Stimulated activated CD4-positive, alpha-beta T cell treated with anti-CD3 and anti-CD28 coated beads, TNF-alpha, amount 100 ng/mL, for 24 hours (primary cell): ENCODE data around the gene SMCP.

Experiments used
- DNase-seq, 3 experiments: peaks; one replicate each; pipeline ENCODE4 v3.0.0-alpha.2; 2020; ENCODE audit warnings: low read depth in 3 of 3

Gene SMCP

GRCh38 chr1:152878042-152878441 is at the start of gene SMCP:
TSS of gene SMCP (plus strand) at chr1:152878322. CDS start at chr1:152884423, 6,101 bp downstream.
- peak in 1 of 3 experiments; percentile 17 for DNase-seq

DNA sequence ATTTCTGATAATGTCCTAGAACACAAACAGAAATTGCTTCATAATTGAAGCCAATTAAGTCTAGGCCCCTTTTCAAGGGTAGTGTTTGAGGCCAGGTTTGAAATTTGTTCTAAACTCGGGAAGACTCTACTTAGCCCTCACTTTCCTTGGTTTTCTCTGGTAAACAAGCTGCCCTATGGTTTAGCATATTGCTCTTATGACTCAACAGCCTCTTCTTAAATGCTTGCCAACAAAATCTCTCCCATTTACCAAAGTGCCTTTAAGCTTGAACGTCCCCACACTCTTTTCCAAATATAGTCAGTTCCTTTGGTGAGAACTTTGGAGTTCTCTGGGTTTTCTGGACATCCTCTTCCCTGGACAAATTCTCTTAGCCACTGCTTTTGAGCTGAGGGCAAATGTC is 41.3 kb upstream of the SMCP start:
- DNase-seq: no peak

DNA sequence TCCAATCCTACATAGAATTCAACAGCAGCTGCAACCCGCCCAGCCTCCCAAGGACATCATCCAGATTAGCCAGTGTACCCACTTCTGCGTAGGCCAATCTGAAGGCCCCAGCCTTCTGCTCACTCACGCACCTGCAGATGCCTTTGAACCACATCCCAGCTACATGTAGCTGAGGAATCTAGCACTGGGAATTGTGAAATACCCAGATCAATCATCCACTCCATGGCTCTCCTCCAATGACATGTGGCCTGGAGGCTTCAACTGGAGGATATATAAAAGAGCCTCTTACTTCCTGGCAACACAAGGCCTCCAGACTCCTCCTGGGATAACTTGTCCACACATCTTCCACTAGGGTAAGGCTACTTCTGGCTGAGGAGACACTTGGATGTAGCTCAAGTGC is 35.6 kb upstream of the SMCP start, which contains the start of gene LCE6A:
TSS of gene LCE6A (plus strand) at position 301 of the 400 bp plus-strand sequence. CDS start 665 bp downstream, outside the sequence.
- DNase-seq: no peak

DNA sequence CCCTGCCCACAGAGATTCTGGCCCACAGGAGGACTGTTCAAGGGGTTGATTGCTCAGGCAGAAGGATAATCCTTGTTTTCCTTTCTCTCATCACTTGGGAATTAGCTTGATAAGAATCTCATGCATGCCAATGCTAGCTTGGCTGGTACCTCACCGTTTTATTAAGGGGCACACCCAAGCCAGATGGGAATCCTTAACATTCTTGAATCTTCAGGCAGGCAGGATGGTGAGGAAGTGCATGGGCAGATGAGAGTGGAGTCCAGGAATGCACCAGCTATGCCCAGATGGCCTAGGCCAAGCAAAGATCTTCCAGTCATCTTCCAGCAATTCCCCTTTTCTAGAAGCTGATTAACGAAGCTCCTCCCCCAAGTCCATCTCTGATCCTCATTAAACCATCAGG is 22.5 kb upstream of the SMCP start:
- DNase-seq: no peak

GRCh38 chr1:152858062-152858461 is 20.1 kb upstream of the SMCP start:
- DNase-seq: no peak

- DNase-seq: no peak
Measured at GRCh38 chr1:152859696-152860095, 18.4 kb upstream of the SMCP start, which contains the start of gene LCE7A. TSS of gene LCE7A (plus strand) at chr1:152859996. CDS start at chr1:152860698, 702 bp downstream.

GRCh38 chr1:152860129-152860528 is 18.0 kb upstream of the SMCP start:
- no peak for DNase-seq

DNA sequence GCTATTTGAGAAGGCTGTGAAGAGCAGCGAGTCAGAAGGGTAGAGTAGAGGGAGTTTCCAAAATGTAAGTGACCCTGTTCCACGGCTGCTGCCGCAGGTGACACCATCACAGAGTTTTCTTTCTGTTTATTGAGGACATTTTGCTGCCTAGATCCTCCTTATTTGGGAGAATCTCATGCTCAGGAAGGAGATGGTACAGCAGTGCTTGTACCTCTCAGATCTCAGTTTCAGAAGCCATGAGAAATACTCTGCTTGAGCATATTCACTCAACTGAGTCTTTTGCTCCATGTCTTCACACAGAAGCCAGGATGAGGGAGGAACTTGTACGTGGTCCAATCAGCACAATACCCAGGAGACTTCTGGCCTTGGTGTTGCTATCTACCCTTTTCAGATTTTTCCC is 16.7 kb upstream of the SMCP start:
- no peak for DNase-seq

GRCh38 chr1:152864443-152864842 is 13.7 kb upstream of the SMCP start:
- no peak for DNase-seq

- no peak for DNase-seq
Measured at GRCh38 chr1:152866321-152866720, 11.8 kb upstream of the SMCP start.

GRCh38 chr1:152869808-152870419 is 8.2 kb upstream of the SMCP start:
- peak; percentile 30 to 47 (median 31) for DNase-seq

- DNase-seq: no peak
Measured at GRCh38 chr1:152870831-152871730, 7.0 kb upstream of the SMCP start.

- no peak for DNase-seq
Measured at GRCh38 chr1:152871731-152872126, 6.4 kb upstream of the SMCP start.

- DNase-seq: no peak
Measured at GRCh38 chr1:152873495-152873894, 4.6 kb upstream of the SMCP start.

DNA sequence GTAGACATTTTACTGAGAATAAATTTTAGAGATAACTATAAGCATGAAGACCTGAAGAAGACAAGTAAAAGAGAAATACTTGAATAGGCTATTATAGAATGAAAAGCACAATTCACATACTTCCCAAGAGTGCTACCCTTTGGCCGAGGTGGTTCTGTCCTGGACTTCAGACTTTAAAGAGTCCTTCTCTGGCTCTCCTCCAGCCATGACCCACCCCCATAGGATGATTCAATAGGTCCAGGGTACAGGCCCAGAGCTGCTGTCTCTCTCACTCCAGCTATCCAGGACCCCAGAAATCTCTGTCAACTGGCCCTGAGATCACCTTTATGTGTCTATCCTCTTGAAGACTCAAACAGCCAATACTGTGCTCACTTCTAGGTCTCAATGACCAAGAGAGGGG is 1.3 kb upstream of the SMCP start:
- DNase-seq: no peak

DNA sequence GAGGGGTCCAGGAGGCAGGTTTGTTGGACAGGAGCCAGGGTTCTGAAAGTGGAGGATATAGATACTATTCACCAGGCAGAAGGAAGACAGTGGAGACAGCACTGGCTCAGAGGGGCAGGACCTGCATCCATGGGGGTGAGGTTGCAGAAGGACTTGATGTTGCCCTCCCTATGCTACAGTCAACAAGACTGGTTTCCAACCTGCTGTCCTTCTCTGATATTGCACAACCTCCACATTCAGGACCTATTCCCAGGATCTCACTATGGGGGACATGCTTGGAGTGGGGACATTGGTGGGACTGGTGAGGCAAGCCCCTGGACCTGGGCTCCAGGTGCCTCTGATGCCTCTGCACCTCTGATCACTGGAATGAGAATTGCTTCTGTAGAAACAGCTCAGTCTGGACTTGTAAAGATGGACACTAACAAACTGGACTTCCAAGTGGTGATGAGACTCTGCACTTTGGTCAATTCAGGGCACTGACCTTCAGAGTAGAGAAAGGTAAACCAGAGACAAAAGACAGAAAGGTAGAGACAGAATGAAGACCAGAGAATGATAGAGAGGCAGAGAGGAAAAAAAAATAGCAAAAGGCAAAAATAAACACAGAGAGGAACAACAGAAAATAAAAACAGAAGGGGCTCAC is 1.6 kb downstream of the SMCP start:
- DNase-seq: no peak

- DNase-seq: no peak
Measured at GRCh38 chr1:152880316-152880715, 2.2 kb downstream of the SMCP start.

GRCh38 chr1:152880907-152881306 is 2.8 kb downstream of the SMCP start:
- no peak for DNase-seq

DNA sequence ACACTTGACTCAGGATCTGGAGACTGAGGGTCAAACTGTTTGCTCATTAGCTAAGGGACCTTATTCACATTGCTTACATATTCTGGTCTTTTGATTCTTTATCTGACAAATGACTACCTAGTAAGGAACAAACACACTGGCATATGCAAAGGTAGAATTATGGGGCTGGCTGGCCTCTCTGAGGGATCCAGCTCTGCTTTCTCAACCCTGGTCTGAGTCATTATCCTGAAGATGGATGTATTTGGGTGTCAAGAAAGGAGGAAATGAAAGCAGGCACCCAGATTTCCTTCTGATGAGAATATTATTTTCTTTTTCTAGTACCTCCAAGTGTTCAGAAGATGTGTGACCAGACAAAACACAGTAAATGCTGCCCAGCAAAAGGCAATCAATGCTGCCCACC is 6.0 kb downstream of the SMCP start:
- DNase-seq: no peak

DNA sequence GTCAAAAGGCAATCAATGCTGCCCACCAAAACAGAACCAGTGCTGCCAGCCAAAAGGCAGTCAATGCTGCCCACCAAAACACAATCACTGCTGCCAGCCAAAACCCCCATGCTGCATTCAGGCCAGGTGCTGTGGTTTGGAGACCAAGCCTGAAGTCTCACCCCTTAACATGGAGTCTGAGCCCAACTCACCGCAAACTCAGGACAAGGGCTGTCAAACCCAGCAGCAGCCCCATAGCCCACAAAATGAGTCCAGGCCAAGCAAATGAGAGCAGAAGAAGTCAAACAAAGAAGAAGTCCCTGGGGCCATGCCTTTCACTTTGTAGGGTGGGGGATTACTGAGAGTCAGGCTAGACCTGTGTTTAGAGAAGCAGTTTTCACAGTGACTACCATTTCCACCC is 6.4 kb downstream of the SMCP start:
- no peak for DNase-seq

- no peak for DNase-seq
Measured at GRCh38 chr1:152884966-152885624, 7.0 kb downstream of the SMCP start.

DNA sequence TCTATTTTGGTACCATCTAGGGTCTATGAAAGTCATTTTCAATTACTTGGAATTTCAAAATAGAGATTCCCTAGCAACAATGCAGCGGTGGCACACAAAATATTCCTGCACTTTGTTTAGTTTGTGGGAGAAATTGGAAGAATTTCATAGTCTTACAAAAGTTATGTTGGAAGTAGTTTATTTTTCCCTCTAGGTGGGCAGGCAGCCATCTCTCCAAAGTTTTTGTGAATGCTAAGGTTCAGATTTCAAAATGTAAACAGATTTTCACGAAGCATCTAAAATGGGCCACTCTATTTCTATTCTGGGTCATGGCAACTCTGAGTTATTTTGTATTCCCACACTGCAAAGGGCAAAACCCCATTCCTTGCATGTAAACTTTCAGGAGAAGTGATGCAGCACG is 8.0 kb downstream of the SMCP start:
- DNase-seq: no peak
